Measurements from ENCODE around the gene RGS7. TPM values are rescaled to one million over a fixed set of nuclear protein-coding genes. Genes with fewer than 3 reads are reported as not detected.
"Not testable (repeated sequence)": the region's sequence is repeated elsewhere in the genome, so short reads cannot be mapped to it uniquely, and the experiment has no call there.

The RGS7 gene
- total RNA-seq, 2 experiments from 2014 or later: not detected

GRCh38 chr1:240797050-240797449 is 560.0 kb downstream of the RGS7 start:
- Mint-ChIP-seq H3K36me3 (no peaks in the 10 kb centered on the region), H3K27ac (no peak overlapping the region), H3K4me3 (no peak overlapping the region), H3K4me1 (no peaks in the 10 kb centered on the region), H3K9me3 (ENCODE audit: low read depth) (no peaks in the 10 kb centered on the region), H3K27me3 (peaks cover 2% of the 10 kb centered on the region)
- ATAC-seq (no peak), DNase-seq (no peak)
- CTCF ChIA-PET: no interaction called here

GRCh38 chr1:240794046-240794843 is 562.8 kb downstream of the RGS7 start:
- DNase-seq (no peak), ATAC-seq (no peak)
- H3K4me1 Mint-ChIP-seq: no peaks in the 10 kb centered on the region
- H3K27me3 Mint-ChIP-seq: peaks cover 2% of the 10 kb centered on the region
- H3K4me3 Mint-ChIP-seq: no peak overlapping the region
- H3K36me3 Mint-ChIP-seq: no peaks in the 10 kb centered on the region
- H3K27ac Mint-ChIP-seq: no peak overlapping the region
- no peaks in the 10 kb centered on the region for H3K9me3 Mint-ChIP-seq (ENCODE audit: low read depth)
- CTCF ChIA-PET: no interaction called here

GRCh38 chr1:240792915-240793529 is 564.0 kb downstream of the RGS7 start:
- no peak overlapping the region for H3K27ac Mint-ChIP-seq
- peaks cover 2% of the 10 kb centered on the region for H3K27me3 Mint-ChIP-seq
- H3K36me3 Mint-ChIP-seq: no peaks in the 10 kb centered on the region
- CTCF ChIA-PET: no interaction called here
- ATAC-seq (no peak), DNase-seq (no peak)
- no peaks in the 10 kb centered on the region for H3K4me1 Mint-ChIP-seq
- peaks cover 4% of the 10 kb centered on the region for H3K9me3 Mint-ChIP-seq (ENCODE audit: low read depth)
- no peak overlapping the region for H3K4me3 Mint-ChIP-seq

GRCh38 chr1:240790856-240791255 is 566.1 kb downstream of the RGS7 start:
- DNase-seq (no peak), ATAC-seq (no peak)
- Mint-ChIP-seq H3K36me3 (no peaks in the 10 kb centered on the region), H3K27ac (no peak overlapping the region), H3K27me3 (peaks cover 2% of the 10 kb centered on the region), H3K4me3 (no peak overlapping the region), H3K4me1 (no peaks in the 10 kb centered on the region), H3K9me3 (ENCODE audit: low read depth) (peaks cover 4% of the 10 kb centered on the region)
- CTCF ChIA-PET: no interaction called here

- H3K27ac Mint-ChIP-seq: no peak overlapping the region
- ATAC-seq: no peak
Observed at GRCh38 chr1:240786880-240787279, 570.1 kb downstream of the RGS7 start.

GRCh38 chr1:240784776-240785175 is 572.2 kb downstream of the RGS7 start:
- H3K4me1 Mint-ChIP-seq: no peaks in the 10 kb centered on the region
- no peaks in the 10 kb centered on the region for H3K27me3 Mint-ChIP-seq
- H3K9me3 Mint-ChIP-seq (ENCODE audit: low read depth): peaks cover 6% of the 10 kb centered on the region
- ATAC-seq (no peak), DNase-seq (no peak)
- no peak overlapping the region for H3K27ac Mint-ChIP-seq
- CTCF ChIA-PET: no interaction called here
- H3K36me3 Mint-ChIP-seq: no peaks in the 10 kb centered on the region
- no peak overlapping the region for H3K4me3 Mint-ChIP-seq

More at GRCh38 chr1:240786880-240787279, 570.1 kb downstream of the RGS7 start:
- no peak for DNase-seq
- Mint-ChIP-seq H3K4me3 (no peak overlapping the region), H3K9me3 (ENCODE audit: low read depth) (peaks cover 6% of the 10 kb centered on the region), H3K27me3 (no peaks in the 10 kb centered on the region), H3K36me3 (no peaks in the 10 kb centered on the region), H3K4me1 (no peaks in the 10 kb centered on the region)
- CTCF ChIA-PET: no interaction called here

GRCh38 chr1:240783728-240784137 is 573.3 kb downstream of the RGS7 start:
- H3K4me3 Mint-ChIP-seq; H3K36me3 Mint-ChIP-seq; H3K27me3 Mint-ChIP-seq; DNase-seq; H3K9me3 Mint-ChIP-seq (ENCODE audit: low read depth); CTCF ChIA-PET; ATAC-seq; H3K27ac Mint-ChIP-seq; H3K4me1 Mint-ChIP-seq: not testable (repeated sequence)

- CTCF ChIA-PET: no interaction called here
- no peaks in the 10 kb centered on the region for H3K36me3 Mint-ChIP-seq
- ATAC-seq: no peak
Observed at GRCh38 chr1:240776237-240776636, 580.8 kb downstream of the RGS7 start.

GRCh38 chr1:240772131-240772530 is 584.9 kb downstream of the RGS7 start:
- no peak for ATAC-seq
- CTCF ChIA-PET: no interaction called here
- no peaks in the 10 kb centered on the region for H3K36me3 Mint-ChIP-seq
- H3K27me3 Mint-ChIP-seq: no peaks in the 10 kb centered on the region
- DNase-seq: no peak
- no peak overlapping the region for H3K4me3 Mint-ChIP-seq
- no peak overlapping the region for H3K27ac Mint-ChIP-seq
- no peaks in the 10 kb centered on the region for H3K9me3 Mint-ChIP-seq (ENCODE audit: low read depth)
- no peaks in the 10 kb centered on the region for H3K4me1 Mint-ChIP-seq

More at GRCh38 chr1:240776237-240776636, 580.8 kb downstream of the RGS7 start:
- Mint-ChIP-seq H3K4me1 (no peaks in the 10 kb centered on the region), H3K9me3 (ENCODE audit: low read depth) (no peaks in the 10 kb centered on the region), H3K27me3 (no peaks in the 10 kb centered on the region), H3K27ac (no peak overlapping the region), H3K4me3 (no peak overlapping the region)
- no peak for DNase-seq

- DNase-seq (no peak), ATAC-seq (no peak)
- H3K36me3 Mint-ChIP-seq: no peaks in the 10 kb centered on the region
- no peak overlapping the region for H3K4me3 Mint-ChIP-seq
- CTCF ChIA-PET: no interaction called here
- no peak overlapping the region for H3K27ac Mint-ChIP-seq
- no peaks in the 10 kb centered on the region for H3K4me1 Mint-ChIP-seq
- H3K9me3 Mint-ChIP-seq (ENCODE audit: low read depth): no peaks in the 10 kb centered on the region
- H3K27me3 Mint-ChIP-seq: no peaks in the 10 kb centered on the region
Observed at GRCh38 chr1:240771450-240771849, 585.6 kb downstream of the RGS7 start.

GRCh38 chr1:240768979-240769378 is 588.0 kb downstream of the RGS7 start:
- CTCF ChIA-PET: no interaction called here
- DNase-seq (no peak), ATAC-seq (no peak)
- Mint-ChIP-seq H3K9me3 (ENCODE audit: low read depth) (no peaks in the 10 kb centered on the region), H3K27ac (no peak overlapping the region), H3K36me3 (no peaks in the 10 kb centered on the region), H3K4me3 (no peak overlapping the region), H3K27me3 (no peaks in the 10 kb centered on the region), H3K4me1 (no peaks in the 10 kb centered on the region)

GRCh38 chr1:240766831-240767230 is 590.2 kb downstream of the RGS7 start:
- peaks cover 4% of the 10 kb centered on the region for H3K9me3 Mint-ChIP-seq (ENCODE audit: low read depth)
- H3K27ac Mint-ChIP-seq: no peak overlapping the region
- no peaks in the 10 kb centered on the region for H3K4me1 Mint-ChIP-seq
- no peak for ATAC-seq
- DNase-seq: no peak
- H3K27me3 Mint-ChIP-seq: no peaks in the 10 kb centered on the region
- CTCF ChIA-PET: no interaction called here
- no peak overlapping the region for H3K4me3 Mint-ChIP-seq
- no peaks in the 10 kb centered on the region for H3K36me3 Mint-ChIP-seq

- no peak overlapping the region for H3K27ac Mint-ChIP-seq
- DNase-seq (no peak), ATAC-seq (no peak)
- H3K36me3 Mint-ChIP-seq: no peaks in the 10 kb centered on the region
- H3K9me3 Mint-ChIP-seq (ENCODE audit: low read depth): peaks cover 4% of the 10 kb centered on the region
- no peaks in the 10 kb centered on the region for H3K4me1 Mint-ChIP-seq
- no peaks in the 10 kb centered on the region for H3K27me3 Mint-ChIP-seq
- CTCF ChIA-PET: no interaction called here
- H3K4me3 Mint-ChIP-seq: no peak overlapping the region
Observed at GRCh38 chr1:240765732-240766363, 591.2 kb downstream of the RGS7 start.

GRCh38 chr1:240763771-240764170 is 593.2 kb downstream of the RGS7 start:
- no peaks in the 10 kb centered on the region for H3K4me1 Mint-ChIP-seq
- H3K4me3 Mint-ChIP-seq: no peak overlapping the region
- H3K9me3 Mint-ChIP-seq (ENCODE audit: low read depth): peaks cover 4% of the 10 kb centered on the region
- no peaks in the 10 kb centered on the region for H3K36me3 Mint-ChIP-seq
- CTCF ChIA-PET: no interaction called here
- H3K27ac Mint-ChIP-seq: no peak overlapping the region
- no peaks in the 10 kb centered on the region for H3K27me3 Mint-ChIP-seq
- DNase-seq (no peak), ATAC-seq (no peak)

Measured in activated CD8-positive, alpha-beta memory T cell treated with anti-CD3 and anti-CD28 coated beads, Interleukin-2, amount 10 ng/mL, durations not matched to agents 7 days and 5 days (primary cell).